H9 (cell line): ENCODE data around the gene CD2AP. TPM values are rescaled to one million over a fixed set of nuclear protein-coding genes. Genes with fewer than 3 reads are reported as not detected.

Experiments
- DNase-seq: peaks from one replicate; pipeline ENCODE4 v3.0.0-alpha.2; 2017
- H2AFZ ChIP-seq: one replicate; pipeline ENCODE4 v1.6.1; 2013; ENCODE audit warnings: mild to moderate bottlenecking, low read length, control low read depth, moderate library complexity
- H2AK5ac ChIP-seq: 2 replicates; pipeline ENCODE4 v1.6.1; 2013; ENCODE audit warnings: low read length, control low read depth, mixed read lengths; ENCODE audit not compliant: insufficient read length
- H2BK120ac ChIP-seq: one replicate; pipeline ENCODE4 v1.6.1; 2013; ENCODE audit warnings: low read depth, mild to moderate bottlenecking, low read length, control low read depth, inconsistent platforms; ENCODE audit not compliant: poor library complexity, severe bottlenecking
- H2BK12ac ChIP-seq: 2 replicates; pipeline ENCODE4 v1.6.1; 2013; ENCODE audit warnings: low read length, control low read depth, mixed read lengths, low read depth; ENCODE audit not compliant: insufficient read length
- H2BK15ac ChIP-seq: 2 replicates; pipeline ENCODE4 v1.6.1; 2013; ENCODE audit warnings: low read depth, low read length, control low read depth
- H2BK20ac ChIP-seq: one replicate; pipeline ENCODE4 v1.6.1; 2013; ENCODE audit warnings: low read depth, mild to moderate bottlenecking, low read length, control low read depth, inconsistent platforms; ENCODE audit not compliant: poor library complexity, severe bottlenecking
- H2BK5ac ChIP-seq: 2 replicates; pipeline ENCODE4 v1.6.1; 2013; ENCODE audit warnings: low read length, control low read depth, mixed read lengths; ENCODE audit not compliant: insufficient read length
- H3K14ac ChIP-seq: 2 replicates; pipeline ENCODE4 v1.6.1; 2013; ENCODE audit warnings: low read length, control low read depth; ENCODE audit not compliant: insufficient read depth
- H3K18ac ChIP-seq: 2 replicates; pipeline ENCODE4 v1.6.1; 2013; ENCODE audit warnings: low read depth, mild to moderate bottlenecking, mixed read lengths, low read length, control low read depth; ENCODE audit not compliant: insufficient read length
- H3K23ac ChIP-seq: 2 replicates; pipeline ENCODE4 v1.6.1; 2013; ENCODE audit warnings: low read length, control low read depth, mixed read lengths, low read depth; ENCODE audit not compliant: insufficient read length
- H3K23me2 ChIP-seq: 2 replicates; pipeline ENCODE4 v1.6.1; 2013; ENCODE audit warnings: low read depth, mild to moderate bottlenecking, mixed read lengths, low read length, control low read depth; ENCODE audit not compliant: insufficient read length, poor library complexity, severe bottlenecking
- H3K27ac ChIP-seq: 2 replicates; pipeline ENCODE4 v1.5.1; 2013; ENCODE audit warnings: low read length, control low read depth, mixed read lengths, low read depth; ENCODE audit not compliant: insufficient read length
- H3K27me3 ChIP-seq: 2 replicates; pipeline ENCODE4 v1.6.1; 2013; ENCODE audit warnings: low read length, control low read depth, inconsistent platforms; ENCODE audit not compliant: insufficient read depth
- H3K4ac ChIP-seq: 2 replicates; pipeline ENCODE4 v1.6.1; 2013; ENCODE audit warnings: low read depth, mild to moderate bottlenecking, control low read depth, inconsistent platforms, low read length, moderate library complexity
- H3K4me1 ChIP-seq: 2 replicates; pipeline ENCODE4 v1.6.1; 2013; ENCODE audit warnings: low read length, control low read depth, inconsistent platforms; ENCODE audit not compliant: insufficient read depth
- H3K4me2 ChIP-seq: 2 replicates; pipeline ENCODE4 v1.6.1; 2013; ENCODE audit warnings: low read length, control low read depth, mixed read lengths; ENCODE audit not compliant: insufficient read length, insufficient read depth
- H3K56ac ChIP-seq: 2 replicates; pipeline ENCODE4 v1.6.1; 2013; ENCODE audit warnings: low read depth, mild to moderate bottlenecking, mixed read lengths, low read length, control low read depth; ENCODE audit not compliant: insufficient read length
- H3K79me1 ChIP-seq: 2 replicates; pipeline ENCODE4 v1.6.1; 2013; ENCODE audit warnings: low read depth, mild to moderate bottlenecking, moderate library complexity, low read length, control low read depth, inconsistent platforms; ENCODE audit not compliant: insufficient read depth, poor library complexity, severe bottlenecking
- H3K79me2 ChIP-seq: 2 replicates; pipeline ENCODE4 v1.6.1; 2013; ENCODE audit warnings: low read length, control low read depth, inconsistent platforms; ENCODE audit not compliant: insufficient read depth
- H3K9ac ChIP-seq: 2 replicates; pipeline ENCODE4 v1.6.1; 2013; ENCODE audit warnings: low read length, control low read depth, mixed read lengths; ENCODE audit not compliant: insufficient read length; ENCODE audit errors: extremely low read depth
- H3K9me3 ChIP-seq: one replicate; pipeline ENCODE4 v1.6.1; 2013; ENCODE audit warnings: low read depth, low read length, inconsistent platforms; ENCODE audit not compliant: control insufficient read depth
- H3T11ph ChIP-seq: one replicate; pipeline ENCODE4 v1.6.1; 2013; ENCODE audit warnings: mild to moderate bottlenecking, low read length, control low read depth, inconsistent platforms
- H4K20me1 ChIP-seq: one replicate; pipeline ENCODE4 v1.6.1; 2013; ENCODE audit not compliant: control insufficient read depth, insufficient read length, insufficient read depth
- H4K5ac ChIP-seq: 2 replicates; pipeline ENCODE4 v1.6.1; 2013; ENCODE audit warnings: low read depth, mild to moderate bottlenecking, mixed read lengths, low read length, control low read depth; ENCODE audit not compliant: insufficient read length
- H4K8ac ChIP-seq: replicated peaks from 2 replicates; pipeline ENCODE4 v1.6.1; 2013; ENCODE audit warnings: low read length, control low read depth, mixed read lengths, low read depth; ENCODE audit not compliant: insufficient read length
- H4K91ac ChIP-seq: 2 replicates; pipeline ENCODE4 v1.6.1; 2013; ENCODE audit warnings: low read depth, mild to moderate bottlenecking, moderate library complexity, mixed read lengths, low read length, control low read depth; ENCODE audit not compliant: insufficient read length
- H3K27ac Mint-ChIP-seq, 3 experiments: 2 replicates in 2 of 3; 3 replicates in 1 of 3; pipeline ENCODE4 v1.8.0; 2020 to 2021; ENCODE audit warnings: mixed read lengths in 3 of 3, mild to moderate bottlenecking in 1 of 3, moderate library complexity in 1 of 3
- H3K27me3 Mint-ChIP-seq: 2 replicates; pipeline ENCODE4 v1.8.0; 2021; ENCODE audit warnings: low read depth, mild to moderate bottlenecking, moderate library complexity, mixed read lengths
- H3K36me3 Mint-ChIP-seq, 3 experiments: 2 replicates in 2 of 3; 3 replicates in 1 of 3; pipeline ENCODE4 v1.8.0; 2020 to 2021; ENCODE audit warnings: low read depth in 3 of 3, mixed read lengths in 3 of 3; ENCODE audit not compliant: insufficient read depth in 1 of 3
- H3K4me1 Mint-ChIP-seq, 2 experiments: 2 replicates each; pipeline ENCODE4 v1.8.0; 2020; ENCODE audit warnings: mixed read lengths in 2 of 2
- H3K4me3 Mint-ChIP-seq, 2 experiments: 2 replicates in 1 of 2; 3 replicates in 1 of 2; pipeline ENCODE4 v1.8.0; 2020 to 2021; ENCODE audit warnings: mild to moderate bottlenecking in 2 of 2, mixed read lengths in 2 of 2, moderate library complexity in 1 of 2
- H3K9me3 Mint-ChIP-seq, 2 experiments: 2 replicates in 1 of 2; 3 replicates in 1 of 2; pipeline ENCODE4 v1.8.0; 2020; ENCODE audit warnings: mild to moderate bottlenecking in 2 of 2, mixed read lengths in 2 of 2, moderate library complexity in 1 of 2
- whole genome bisulfite sequencing: extraction: QIAGEN DNeasy Blood & Tissue Kit; methylation state at CpG from one replicate; pipeline ENCODE4 v1.1.7; 2013; ENCODE audit warnings: missing lambda C conversion rate, low lambda C conversion rate, mixed read lengths; ENCODE audit not compliant: insufficient read length; ENCODE audit errors: extremely low coverage; 5-methylcytosine and 5-hydroxymethylcytosine counted together
- total RNA-seq: library from RNA; stranded (reverse); gene quantifications from 2 replicates; pipeline ENCODE4 v1.2.1, GENCODE V29; 2021
- TF ChIP-seq, protein P1 (sequence below): fragments of 200-600 bp; sonication (generic); conservative IDR thresholded peaks from 3 replicates; pipeline ENCODE4 v1.8.0; 2021; ENCODE audit warnings: antibody characterized with exemption, mild to moderate bottlenecking

CD2AP gene
- total RNA-seq, 1 experiment from 2014 or later: 50.1 TPM

DNA sequence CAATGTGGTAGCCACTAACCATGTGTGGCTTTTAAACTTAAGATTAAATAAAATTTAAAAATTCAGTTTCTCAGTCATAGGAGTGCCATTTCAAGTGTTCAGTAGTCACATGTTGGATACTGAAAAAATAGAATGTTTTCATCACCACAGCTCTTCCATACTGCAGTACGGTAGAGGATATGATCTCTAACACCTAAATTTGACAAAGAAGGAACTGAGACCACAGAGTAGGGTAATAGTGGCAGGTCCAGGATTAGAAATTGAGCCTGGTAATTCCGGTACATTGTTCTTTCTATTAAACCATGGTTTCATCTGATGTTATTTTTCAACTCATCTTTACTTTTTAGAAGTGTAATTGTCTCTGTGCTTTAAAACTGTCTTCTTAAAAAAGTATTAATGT, 104.0 kb downstream of the CD2AP start:
- no peaks in the 10 kb centered on the region for H3K9me3 ChIP-seq
- no peak overlapping the region for H2AFZ ChIP-seq
- H3K56ac ChIP-seq: no peak overlapping the region
- H3K23me2 ChIP-seq: no peaks in the 10 kb centered on the region
- WGBS: no CpG with 5 or more reads among the region's 2 CpGs
- H3K79me1 ChIP-seq: no peaks in the 10 kb centered on the region
- TF ChIP-seq, protein P1, sequence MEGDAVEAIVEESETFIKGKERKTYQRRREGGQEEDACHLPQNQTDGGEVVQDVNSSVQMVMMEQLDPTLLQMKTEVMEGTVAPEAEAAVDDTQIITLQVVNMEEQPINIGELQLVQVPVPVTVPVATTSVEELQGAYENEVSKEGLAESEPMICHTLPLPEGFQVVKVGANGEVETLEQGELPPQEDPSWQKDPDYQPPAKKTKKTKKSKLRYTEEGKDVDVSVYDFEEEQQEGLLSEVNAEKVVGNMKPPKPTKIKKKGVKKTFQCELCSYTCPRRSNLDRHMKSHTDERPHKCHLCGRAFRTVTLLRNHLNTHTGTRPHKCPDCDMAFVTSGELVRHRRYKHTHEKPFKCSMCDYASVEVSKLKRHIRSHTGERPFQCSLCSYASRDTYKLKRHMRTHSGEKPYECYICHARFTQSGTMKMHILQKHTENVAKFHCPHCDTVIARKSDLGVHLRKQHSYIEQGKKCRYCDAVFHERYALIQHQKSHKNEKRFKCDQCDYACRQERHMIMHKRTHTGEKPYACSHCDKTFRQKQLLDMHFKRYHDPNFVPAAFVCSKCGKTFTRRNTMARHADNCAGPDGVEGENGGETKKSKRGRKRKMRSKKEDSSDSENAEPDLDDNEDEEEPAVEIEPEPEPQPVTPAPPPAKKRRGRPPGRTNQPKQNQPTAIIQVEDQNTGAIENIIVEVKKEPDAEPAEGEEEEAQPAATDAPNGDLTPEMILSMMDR: no peak
- no peak overlapping the region for H2BK5ac ChIP-seq
- no peaks in the 10 kb centered on the region for H3K27me3 Mint-ChIP-seq
- no peaks in the 10 kb centered on the region for H3K27me3 ChIP-seq
- no peaks in the 10 kb centered on the region for H3K4me1 ChIP-seq
- H2BK12ac ChIP-seq: no peak overlapping the region
- H3K4me3 Mint-ChIP-seq: no peak overlapping the region
- H3T11ph ChIP-seq: no peak overlapping the region
- no peaks in the 10 kb centered on the region for H3K79me2 ChIP-seq
- H3K36me3 Mint-ChIP-seq: peaks cover 19 to 68% (median 59%) of the 10 kb centered on the region in 3 experiments; a peak in 6 of 7 replicates
- no peak for DNase-seq
- no peak overlapping the region for H3K23ac ChIP-seq
- H3K4me2 ChIP-seq: no peak overlapping the region
- no peak overlapping the region for H4K8ac ChIP-seq
- H4K5ac ChIP-seq: no peak overlapping the region
- H3K27ac Mint-ChIP-seq: no peak overlapping the region
- H4K20me1 ChIP-seq: no peaks in the 10 kb centered on the region
- H3K4me1 Mint-ChIP-seq: no peaks in the 10 kb centered on the region
- no peak overlapping the region for H3K27ac ChIP-seq
- no peak overlapping the region for H3K4ac ChIP-seq
- H4K91ac ChIP-seq: no peak overlapping the region
- no peak overlapping the region for H3K14ac ChIP-seq
- H2AK5ac ChIP-seq: no peak overlapping the region
- H3K18ac ChIP-seq: no peak overlapping the region
- H2BK120ac ChIP-seq: no peak overlapping the region
- H2BK15ac ChIP-seq: no peak overlapping the region
- no peaks in the 10 kb centered on the region for H3K9me3 Mint-ChIP-seq
- no peak overlapping the region for H2BK20ac ChIP-seq
- H3K9ac ChIP-seq: no peak overlapping the region
